Measurements from ENCODE around the gene MYL2. TPM values are rescaled to one million over a fixed set of nuclear protein-coding genes. Genes with fewer than 3 reads are reported as not detected.

The MYL2 gene
- total RNA-seq, 4 donors from 2014 or later = not detected

- H3K4me3 ChIP-seq = no peak overlapping the region
- H3K27me3 ChIP-seq = no peaks in the 10 kb centered on the region
- 93% methylated on average over 4 of the region's 4 CpGs for WGBS
Observed at GRCh38 chr12:110883251-110883650, 37.1 kb downstream of the MYL2 start.

GRCh38 chr12:110880651-110881050 lies 39.7 kb downstream of the MYL2 start:
- TF ChIP-seq CTCF (IDR thresholded peaks at IDR 0.05) (no peak), POLR2A (IDR thresholded peaks at IDR 0.05) (no peak), POLR2AphosphoS5 (IDR thresholded peaks at IDR 0.05) (no peak), EP300 (IDR thresholded peaks at IDR 0.05) (no peak)
- 71% methylated on average over 2 of the region's 2 CpGs for WGBS
- Histone ChIP-seq H3K27me3 (no peaks in the 10 kb centered on the region), H3K27ac (no peak overlapping the region), H3K4me1 (peaks cover 3% of the 10 kb centered on the region), H3K36me3 (no peaks in the 10 kb centered on the region), H3K9me3 (no peaks in the 10 kb centered on the region), H3K4me3 (no peak overlapping the region)
- DNase-seq (ENCODE audit: low spot score in 2 of 2) = no peak

More at GRCh38 chr12:110883251-110883650, 37.1 kb downstream of the MYL2 start:
- no peak for TF ChIP-seq POLR2AphosphoS5 (IDR thresholded peaks at IDR 0.05)
- no peak for TF ChIP-seq EP300 (IDR thresholded peaks at IDR 0.05)
- TF ChIP-seq POLR2A (IDR thresholded peaks at IDR 0.05) = no peak
- TF ChIP-seq CTCF (IDR thresholded peaks at IDR 0.05) = no peak
- no peaks in the 10 kb centered on the region for H3K9me3 ChIP-seq
- H3K4me1 ChIP-seq = peaks cover 3% of the 10 kb centered on the region
- no peak for DNase-seq (ENCODE audit: low spot score in 2 of 2)
- H3K27ac ChIP-seq = no peak overlapping the region
- no peaks in the 10 kb centered on the region for H3K36me3 ChIP-seq

- DNase-seq (ENCODE audit: low spot score in 2 of 2) = no peak
- Histone ChIP-seq H3K4me1 (no peaks in the 10 kb centered on the region), H3K36me3 (no peaks in the 10 kb centered on the region), H3K9me3 (no peaks in the 10 kb centered on the region), H3K27ac (no peak overlapping the region), H3K27me3 (no peaks in the 10 kb centered on the region), H3K4me3 (no peak overlapping the region)
- TF ChIP-seq EP300 (IDR thresholded peaks at IDR 0.05) (no peak), POLR2A (IDR thresholded peaks at IDR 0.05) (no peak), POLR2AphosphoS5 (IDR thresholded peaks at IDR 0.05) (no peak), CTCF (IDR thresholded peaks at IDR 0.05) (no peak)
Observed at GRCh38 chr12:110874781-110875180, 45.6 kb downstream of the MYL2 start.

- Histone ChIP-seq H3K27ac (no peak overlapping the region), H3K9me3 (no peaks in the 10 kb centered on the region), H3K36me3 (no peaks in the 10 kb centered on the region), H3K4me1 (no peaks in the 10 kb centered on the region), H3K27me3 (no peaks in the 10 kb centered on the region), H3K4me3 (no peak overlapping the region)
- no peak for DNase-seq (ENCODE audit: low spot score in 2 of 2)
- TF ChIP-seq POLR2AphosphoS5 (IDR thresholded peaks at IDR 0.05) = no peak
- TF ChIP-seq CTCF (IDR thresholded peaks at IDR 0.05) = no peak
- TF ChIP-seq POLR2A (IDR thresholded peaks at IDR 0.05) = no peak
- TF ChIP-seq EP300 (IDR thresholded peaks at IDR 0.05) = no peak
- 81% methylated on average over 2 of the region's 2 CpGs for WGBS
Observed at GRCh38 chr12:110874351-110874750, 46.0 kb downstream of the MYL2 start.

GRCh38 chr12:110872100-110872499 lies 48.3 kb downstream of the MYL2 start:
- H3K4me3 ChIP-seq = no peak overlapping the region
- TF ChIP-seq EP300 (IDR thresholded peaks at IDR 0.05) = no peak
- TF ChIP-seq POLR2A (IDR thresholded peaks at IDR 0.05) = no peak
- TF ChIP-seq CTCF (IDR thresholded peaks at IDR 0.05) = no peak
- TF ChIP-seq POLR2AphosphoS5 (IDR thresholded peaks at IDR 0.05) = no peak
- no peaks in the 10 kb centered on the region for H3K27me3 ChIP-seq
- DNase-seq (ENCODE audit: low spot score in 2 of 2) = no peak
- WGBS = 88% methylated on average over 4 of the region's 4 CpGs
- no peaks in the 10 kb centered on the region for H3K36me3 ChIP-seq
- no peaks in the 10 kb centered on the region for H3K4me1 ChIP-seq
- H3K9me3 ChIP-seq = no peaks in the 10 kb centered on the region
- H3K27ac ChIP-seq = no peak overlapping the region

Measured in suprapubic skin (tissue), 4 donors.